HepG2 (cell line): ENCODE results near the gene CCDC33. TPM values are rescaled to one million over a fixed set of nuclear protein-coding genes. Genes with fewer than 3 reads are reported as not detected.

Source experiments
- ADNP ChIP-seq: sonication (generic); formaldehyde crosslinking; IDR thresholded peaks from 2 replicates; pipeline ENCODE4 v1.4.0; 2020; ENCODE audit warnings: missing genetic modification reagents
- CBFB ChIP-seq: sonication (generic); formaldehyde crosslinking; IDR thresholded peaks from 2 replicates; pipeline ENCODE4 v1.4.0; 2020; ENCODE audit warnings: missing genetic modification reagents
- CCDC6 ChIP-seq: sonication (generic); formaldehyde crosslinking; IDR thresholded peaks from 2 replicates; pipeline ENCODE4 v1.8.1; 2022; ENCODE audit warnings: mild to moderate bottlenecking, missing genetic modification reagents, moderate library complexity
- ELF3 ChIP-seq: IDR thresholded peaks from 2 replicates; pipeline ENCODE4 v1.6.1; 2016; ENCODE audit warnings: missing genetic modification reagents, missing compliant biosample characterization
- EZH2 ChIP-seq: conservative IDR thresholded peaks from 2 replicates; pipeline ENCODE4 v1.6.1; 2012; ENCODE audit warnings: mild to moderate bottlenecking, low read depth, low read length, moderate library complexity
- HNF4A ChIP-seq: sonication (generic); formaldehyde crosslinking; IDR thresholded peaks from 2 replicates; pipeline ENCODE4 v1.4.0; 2020; ENCODE audit warnings: missing genetic modification reagents
- JUN ChIP-seq: sonication (generic); formaldehyde crosslinking; IDR thresholded peaks from 2 replicates; pipeline ENCODE4 v1.4.0; 2020; ENCODE audit warnings: mild to moderate bottlenecking, missing genetic modification reagents
- KLF11 ChIP-seq: IDR thresholded peaks from 2 replicates; pipeline ENCODE4 v1.6.1; 2016; ENCODE audit warnings: missing compliant biosample characterization
- MAFG ChIP-seq: sonication (generic); formaldehyde crosslinking; IDR thresholded peaks from 2 replicates; pipeline ENCODE4 v1.5.1; 2020; ENCODE audit warnings: mild to moderate bottlenecking, missing genetic modification reagents
- NFKB2 ChIP-seq: sonication (generic); formaldehyde crosslinking; IDR thresholded peaks from 2 replicates; pipeline ENCODE4 v1.4.0; 2020; ENCODE audit warnings: missing genetic modification reagents, borderline replicate concordance
- PRMT3 ChIP-seq: sonication (generic); formaldehyde crosslinking; IDR thresholded peaks from 2 replicates; pipeline ENCODE4 v1.8.1; 2022; ENCODE audit warnings: low read depth, mild to moderate bottlenecking, moderate library complexity, missing genetic modification reagents, borderline replicate concordance
- REL ChIP-seq: sonication (generic); formaldehyde crosslinking; conservative IDR thresholded peaks from 2 replicates; pipeline ENCODE4 v1.8.0; 2022; ENCODE audit warnings: mild to moderate bottlenecking, missing genetic modification reagents, moderate library complexity
- SMAD9 ChIP-seq: sonication (generic); formaldehyde crosslinking; IDR thresholded peaks from 2 replicates; pipeline ENCODE4 v1.5.1; 2020; ENCODE audit warnings: mild to moderate bottlenecking, missing genetic modification reagents
- SNAPC2 ChIP-seq: sonication (generic); formaldehyde crosslinking; IDR thresholded peaks from 2 replicates; pipeline ENCODE4 v1.8.1; 2022; ENCODE audit warnings: mild to moderate bottlenecking, missing genetic modification reagents
- SP1 ChIP-seq, 2 experiments: fragments of 450-650 bp in 1 of 2; sonication (generic) in 1 of 2; formaldehyde crosslinking in 1 of 2; IDR thresholded peaks; 2 replicates each; pipeline versions ENCODE4 v1.4.0 to v1.6.1; 2016 to 2020; ENCODE audit warnings: missing genetic modification reagents in 1 of 2
- SUZ12 ChIP-seq: fragments of 150-350 bp; IDR thresholded peaks from 2 replicates; pipeline ENCODE4 v1.6.1; 2014; ENCODE audit warnings: low read depth, low read length
- TSC22D2 ChIP-seq: sonication (generic); formaldehyde crosslinking; IDR thresholded peaks from 2 replicates; pipeline ENCODE4 v1.5.1; 2020; ENCODE audit warnings: missing genetic modification reagents, mild to moderate bottlenecking, borderline replicate concordance
- U2AF2 ChIP-seq: fragments of 200-400 bp; formaldehyde crosslinking; IDR thresholded peaks from 2 replicates; pipeline ENCODE4 v1.6.1; 2017; ENCODE audit warnings: low read depth, mild to moderate bottlenecking, low read length
- XRCC5 ChIP-seq: fragments of 200-400 bp; formaldehyde crosslinking; optimal IDR thresholded peaks from 2 replicates; pipeline ENCODE3; 2017; ENCODE audit warnings: mild to moderate bottlenecking, low read length
- ZMYM3 ChIP-seq: sonication (generic); formaldehyde crosslinking; IDR thresholded peaks from 2 replicates; pipeline ENCODE4 v1.5.1; 2020; ENCODE audit warnings: mild to moderate bottlenecking, missing genetic modification reagents
- ZNF121 ChIP-seq: sonication (generic); formaldehyde crosslinking; IDR thresholded peaks from 2 replicates; pipeline ENCODE4 v1.5.0; 2020; ENCODE audit warnings: mild to moderate bottlenecking, missing genetic modification reagents
- ZNF143 ChIP-seq: sonication (generic); formaldehyde crosslinking; IDR thresholded peaks from 2 replicates; pipeline ENCODE4 v1.4.0; 2020; ENCODE audit warnings: missing genetic modification reagents
- ZNF282 ChIP-seq: fragments of 450-650 bp; IDR thresholded peaks from 2 replicates; pipeline ENCODE4 v1.6.1; 2018; ENCODE audit not compliant: partially characterized antibody
- ZNF34 ChIP-seq: sonication (generic); formaldehyde crosslinking; IDR thresholded peaks from 2 replicates; pipeline ENCODE4 v1.4.0; 2020; ENCODE audit warnings: mild to moderate bottlenecking, missing genetic modification reagents, borderline replicate concordance
- ZNF746 ChIP-seq: sonication (generic); formaldehyde crosslinking; IDR thresholded peaks from 2 replicates; pipeline ENCODE4 v1.8.0; 2022; ENCODE audit warnings: mild to moderate bottlenecking, missing genetic modification reagents
- ZNF75D ChIP-seq: sonication (generic); formaldehyde crosslinking; IDR thresholded peaks from 2 replicates; pipeline ENCODE4 v1.8.1; 2023; ENCODE audit warnings: missing genetic modification reagents, mild to moderate bottlenecking, borderline replicate concordance
- ZNF772 ChIP-seq: sonication (generic); formaldehyde crosslinking; IDR thresholded peaks from 2 replicates; pipeline ENCODE4 v1.5.0; 2020; ENCODE audit warnings: mild to moderate bottlenecking, missing genetic modification reagents
- ZNF781 ChIP-seq: sonication (generic); formaldehyde crosslinking; IDR thresholded peaks from 2 replicates; pipeline ENCODE4 v1.5.1; 2020; ENCODE audit warnings: borderline replicate concordance, mild to moderate bottlenecking, missing genetic modification reagents; ENCODE audit errors: not compliant biosample characterization
- ZNF839 ChIP-seq: sonication (generic); formaldehyde crosslinking; IDR thresholded peaks from 2 replicates; pipeline ENCODE4 v1.4.0; 2020; ENCODE audit warnings: missing genetic modification reagents, mild to moderate bottlenecking, borderline replicate concordance
- polyA plus RNA-seq, 8 experiments: library from polyadenylated mRNA; depleted of rRNA in 3 of 8; stranded (reverse) in 7 of 8; unstranded in 1 of 8; fragments of >200 nt; fragmentation: Illumina TruSeq in 4 of 8; extraction: Trizol in 4 of 8; gene quantifications; 2 replicates each; pipeline versions ENCODE4 v1.2.1 to v1.2.3, GENCODE V29; 2011 to 2016; ENCODE audit warnings: low read depth in 4 of 8, missing spikeins in 1 of 8, mixed read lengths in 1 of 8; ENCODE audit not compliant: insufficient read depth in 1 of 8
- total RNA-seq, 5 experiments: library from RNA; depleted of rRNA; stranded (reverse); fragments of >200 nt; fragmentation: Illumina TruSeq; extraction: Trizol; gene quantifications; 2 replicates each; pipeline ENCODE4 v1.2.3, GENCODE V29; 2016; ENCODE audit warnings: low read depth in 1 of 5
- TF ChIP-seq, protein P1 (sequence below): sonication (generic); formaldehyde crosslinking; IDR thresholded peaks from 2 replicates; pipeline ENCODE4 v1.4.0; 2020; ENCODE audit warnings: missing genetic modification reagents

The CCDC33 gene
- total and polyA plus RNA-seq, 2 of the 13 experiments (the other 11 are each of a cell fraction or from before 2014, with no cell fraction given), result 0.30 TPM; not detected in 1

DNA sequence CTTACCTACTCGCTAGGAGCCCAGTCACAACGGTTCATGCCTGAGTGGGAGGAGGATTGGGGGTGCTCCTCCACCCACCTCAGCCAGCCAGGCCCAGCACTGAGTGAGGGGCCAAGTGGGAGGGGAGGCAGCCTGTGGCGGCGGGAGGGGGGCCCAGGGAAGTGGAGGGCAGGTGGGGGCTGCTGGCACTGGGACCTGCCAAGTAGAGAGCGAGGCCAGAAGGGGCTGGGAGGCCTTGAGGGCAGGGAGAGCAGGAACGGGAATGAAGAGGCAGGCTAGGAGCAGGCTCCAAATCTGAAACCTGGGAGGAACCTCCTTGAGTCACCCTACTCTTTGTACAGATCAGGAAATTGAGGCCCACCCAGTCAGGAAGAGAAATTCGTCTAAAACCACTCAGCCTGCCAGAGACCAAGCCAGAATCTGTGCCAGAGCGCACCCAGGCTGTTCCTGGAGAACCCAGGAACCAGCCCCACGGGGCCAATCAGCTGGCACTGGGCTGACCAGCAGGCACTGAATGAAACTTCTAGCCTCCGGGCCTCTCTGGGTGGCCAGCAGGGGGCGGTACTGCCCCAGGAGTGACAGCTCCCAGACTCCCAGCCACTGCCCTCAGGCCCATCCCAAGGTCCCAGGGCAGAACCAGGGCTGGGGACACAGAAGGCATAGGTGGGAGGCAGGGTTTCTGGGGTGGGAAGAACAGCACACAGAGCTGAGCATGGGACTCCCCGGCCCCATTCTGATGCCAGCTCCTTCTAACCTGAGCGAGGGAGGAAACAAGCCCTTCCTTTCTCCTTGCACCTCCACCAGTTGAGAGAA is 146.1 kb downstream of the CCDC33 start (continued):
- TF ChIP-seq JUN (CRISPR knock-in tag), result no peak
- TF ChIP-seq SUZ12, result no peak
- TF ChIP-seq SNAPC2, result no peak
- no peak for TF ChIP-seq ZNF839 (CRISPR knock-in tag)
- no peak for TF ChIP-seq ZMYM3 (CRISPR knock-in tag)
- no peak for TF ChIP-seq ZNF121 (CRISPR knock-in tag)
- TF ChIP-seq KLF11 (CRISPR knock-in tag), result no peak
- no peak for TF ChIP-seq ZNF282
- no peak for TF ChIP-seq HNF4A (CRISPR knock-in tag)
- TF ChIP-seq CCDC6 (CRISPR knock-in tag), result no peak
- no peak for TF ChIP-seq PRMT3 (CRISPR knock-in tag)
- TF ChIP-seq U2AF2, result no peak
- peak; percentile 67; the same call in 1 of the 2 replicates for TF ChIP-seq NFKB2
- no peak for TF ChIP-seq ADNP (CRISPR knock-in tag)
- TF ChIP-seq ZNF772 (CRISPR knock-in tag), result no peak
- TF ChIP-seq MAFG (CRISPR knock-in tag), result no peak
- 0 out of 2 replicates have a peak, but pooled peaks have one; percentile 38 for TF ChIP-seq TSC22D2 (CRISPR knock-in tag)
- no peak for TF ChIP-seq ZNF75D
- no peak for TF ChIP-seq SMAD9 (CRISPR knock-in tag)
- TF ChIP-seq REL (CRISPR knock-in tag), result no peak
- TF ChIP-seq ZNF143, result 0 out of 2 replicates have a peak, but pooled peaks have one; percentile 37
- no peak for TF ChIP-seq SP1 (IDR thresholded peaks at IDR 0.05)
- no peak for TF ChIP-seq SP1 (CRISPR knock-in tag; IDR thresholded peaks at IDR 0.05)
- TF ChIP-seq ZNF746 (CRISPR knock-in tag), result no peak
- TF ChIP-seq EZH2, result no peak
- TF ChIP-seq ZNF781 (CRISPR knock-in tag), result no peak
- TF ChIP-seq CBFB (CRISPR knock-in tag), result 0 out of 2 replicates have a peak, but pooled peaks have one; percentile 38
- TF ChIP-seq, protein P1, sequence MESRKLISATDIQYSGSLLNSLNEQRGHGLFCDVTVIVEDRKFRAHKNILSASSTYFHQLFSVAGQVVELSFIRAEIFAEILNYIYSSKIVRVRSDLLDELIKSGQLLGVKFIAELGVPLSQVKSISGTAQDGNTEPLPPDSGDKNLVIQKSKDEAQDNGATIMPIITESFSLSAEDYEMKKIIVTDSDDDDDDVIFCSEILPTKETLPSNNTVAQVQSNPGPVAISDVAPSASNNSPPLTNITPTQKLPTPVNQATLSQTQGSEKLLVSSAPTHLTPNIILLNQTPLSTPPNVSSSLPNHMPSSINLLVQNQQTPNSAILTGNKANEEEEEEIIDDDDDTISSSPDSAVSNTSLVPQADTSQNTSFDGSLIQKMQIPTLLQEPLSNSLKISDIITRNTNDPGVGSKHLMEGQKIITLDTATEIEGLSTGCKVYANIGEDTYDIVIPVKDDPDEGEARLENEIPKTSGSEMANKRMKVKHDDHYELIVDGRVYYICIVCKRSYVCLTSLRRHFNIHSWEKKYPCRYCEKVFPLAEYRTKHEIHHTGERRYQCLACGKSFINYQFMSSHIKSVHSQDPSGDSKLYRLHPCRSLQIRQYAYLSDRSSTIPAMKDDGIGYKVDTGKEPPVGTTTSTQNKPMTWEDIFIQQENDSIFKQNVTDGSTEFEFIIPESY (CRISPR knock-in tag), result no peak
- no peak for TF ChIP-seq ZNF34
- peak; percentile 26; the same call in 1 of the 2 replicates for TF ChIP-seq ELF3 (CRISPR knock-in tag)
- peak; percentile 70 for TF ChIP-seq XRCC5
